ENCODE measurements around the gene AKAP13.
A peak's percentile ranks its signal among the peaks of the same experiment; 100 is the strongest.
"Not testable (repeated sequence)": the region's sequence is repeated elsewhere in the genome, so short reads cannot be mapped to it uniquely, and the experiment has no call there.

AKAP13 gene

DNA sequence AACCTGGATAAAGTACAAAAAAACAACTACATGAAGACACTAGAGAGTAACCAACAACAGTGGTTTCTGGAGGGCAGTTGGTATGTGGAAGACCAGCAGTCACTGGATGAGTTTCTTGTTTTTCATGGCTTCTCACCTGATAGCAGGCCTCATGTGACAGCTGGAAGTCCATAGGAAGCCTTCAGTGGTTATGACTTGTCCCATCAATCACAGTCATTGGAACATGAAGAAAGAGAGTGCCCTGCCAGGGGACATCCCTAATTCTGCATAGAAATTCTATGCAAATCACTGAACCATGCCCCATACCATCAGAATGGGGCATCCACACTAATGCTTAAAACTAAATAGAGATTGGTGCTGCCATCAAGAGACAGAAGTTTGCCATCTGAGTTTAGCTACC is 81.6 kb downstream of the AKAP13 start:
- H3K4me3 ChIP-seq (ENCODE audit: low read length), result no peak overlapping the region
- DNase-seq (ENCODE audit: low read depth, low spot score), result no peak

DNA sequence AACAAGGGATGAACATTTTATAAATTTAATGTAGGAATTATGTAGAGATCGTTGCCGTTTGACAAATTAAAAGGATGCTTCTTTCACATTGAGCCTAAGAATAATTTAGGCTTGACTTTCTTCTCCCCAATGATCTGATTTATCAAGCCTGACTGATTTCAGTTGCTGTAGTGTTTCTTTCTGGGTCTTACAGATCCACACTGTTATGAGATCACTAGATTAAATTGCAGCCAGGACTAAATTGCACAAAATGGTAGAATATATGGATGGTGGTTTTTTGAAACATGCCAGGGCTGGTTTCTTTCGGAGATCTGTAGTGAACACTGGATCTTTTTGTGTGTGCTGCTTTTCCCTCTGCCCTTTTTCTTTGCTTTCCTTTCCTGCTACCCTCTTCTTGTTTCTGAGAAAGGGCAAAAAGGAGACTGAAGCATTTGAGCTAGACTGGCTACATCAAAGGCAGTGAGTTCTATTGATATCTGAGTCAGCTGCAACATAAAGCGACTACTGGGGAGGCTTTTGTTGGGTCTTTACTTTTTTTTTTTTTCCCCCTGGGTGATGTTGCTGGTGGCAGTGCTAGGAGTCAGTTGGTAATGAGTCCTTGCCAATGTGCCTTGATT is 83.0 kb downstream of the AKAP13 start:
- H3K4me3 ChIP-seq (ENCODE audit: low read length), result no peak overlapping the region
- DNase-seq (ENCODE audit: low read depth, low spot score), result no peak

DNA sequence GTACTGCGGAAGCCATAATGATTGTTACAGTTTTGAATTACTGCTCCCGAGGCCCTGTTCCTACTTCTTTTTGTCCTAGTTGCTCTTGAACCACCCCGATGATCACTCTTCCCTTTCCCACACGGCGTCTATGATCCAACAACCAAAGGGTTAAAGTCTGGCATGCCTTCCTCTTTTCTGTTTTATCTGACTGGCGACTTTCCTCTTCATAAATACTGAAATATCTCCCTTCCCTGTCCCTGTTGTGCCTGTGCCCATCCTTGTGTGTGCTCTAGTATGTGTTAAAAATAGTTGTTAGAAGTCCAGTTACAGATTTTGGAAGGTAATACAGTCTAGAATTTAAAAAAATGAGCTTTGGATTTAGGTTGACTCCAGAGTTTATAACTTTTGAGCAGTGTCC is 83.6 kb downstream of the AKAP13 start:
- no peak overlapping the region for H3K4me3 ChIP-seq (ENCODE audit: low read length)
- DNase-seq (ENCODE audit: low read depth, low spot score), result no peak

DNA sequence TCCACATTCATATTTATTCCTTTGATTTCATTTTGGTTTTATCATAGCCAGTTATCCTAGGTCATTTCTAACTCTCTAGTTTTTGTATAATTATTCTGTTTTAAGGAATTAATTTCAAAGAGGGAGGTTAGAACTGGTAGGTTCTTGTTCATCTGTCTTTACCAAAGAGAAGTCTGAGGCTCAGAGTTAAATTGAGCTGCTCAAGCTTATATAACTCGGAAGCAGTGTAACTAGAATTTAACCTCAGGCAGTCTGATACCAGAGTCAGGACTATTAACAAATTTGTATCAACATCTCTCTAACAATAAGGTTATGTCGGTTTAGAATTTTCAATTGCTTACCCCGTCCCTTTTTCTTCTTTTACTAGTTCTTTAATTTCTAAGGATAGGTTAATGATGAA is 84.1 kb downstream of the AKAP13 start:
- DNase-seq (ENCODE audit: low read depth, low spot score), result no peak
- H3K4me3 ChIP-seq (ENCODE audit: low read length), result no peak overlapping the region

DNA sequence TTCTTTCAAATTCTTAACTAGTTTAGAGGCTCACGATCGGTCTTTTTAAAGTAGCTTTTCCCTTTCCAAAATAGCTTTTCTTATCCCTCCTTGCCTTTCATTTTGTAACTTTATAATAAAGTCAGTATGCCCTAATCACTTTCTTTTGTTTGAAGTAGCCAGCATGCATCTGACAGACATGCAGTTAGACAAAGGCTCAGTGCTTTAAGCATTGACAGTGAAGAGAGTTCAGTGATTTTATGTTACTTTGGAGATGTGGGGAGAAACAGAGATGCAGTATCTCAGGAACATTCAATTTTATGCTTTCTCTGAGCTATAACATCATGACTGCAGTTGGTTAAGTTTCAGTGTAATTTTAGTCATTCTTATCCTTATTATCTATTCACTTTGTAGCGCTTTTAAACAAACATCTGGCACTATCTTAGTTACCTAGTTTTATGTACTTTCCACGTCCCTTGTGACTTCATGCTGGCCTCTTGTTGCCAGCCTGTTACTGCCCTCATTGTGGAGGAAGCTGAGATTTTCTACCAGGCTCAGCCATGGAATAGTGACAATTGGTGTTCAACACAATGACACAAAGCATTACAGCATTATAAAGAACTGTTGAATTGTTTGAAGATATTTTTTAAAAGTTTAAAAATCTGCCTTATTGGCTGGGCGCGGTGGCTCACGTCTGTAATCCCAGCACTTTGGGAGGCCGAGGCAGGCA is 90.3 kb downstream of the AKAP13 start:
- H3K4me3 ChIP-seq (ENCODE audit: low read length), result no peak overlapping the region
- no peak for DNase-seq (ENCODE audit: low read depth, low spot score)

DNA sequence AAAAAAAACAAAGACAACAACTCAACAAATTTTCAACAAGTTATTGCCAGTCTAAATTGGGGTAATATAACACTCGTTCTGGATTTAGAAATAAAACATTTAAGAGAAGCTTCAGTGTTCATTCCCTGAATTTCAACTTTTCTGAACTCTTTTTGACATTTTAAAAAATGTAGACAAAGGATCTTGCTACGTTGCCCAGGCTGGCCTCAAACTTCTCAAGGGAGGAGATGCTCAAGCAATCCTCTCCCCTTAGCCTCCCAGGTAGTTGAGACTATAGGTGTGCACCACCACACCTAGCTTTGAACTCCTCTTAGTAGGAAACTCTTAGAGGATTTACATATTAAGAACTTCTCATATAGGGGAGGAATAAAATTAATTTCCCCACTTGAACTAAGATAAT is 91.9 kb downstream of the AKAP13 start:
- H3K4me3 ChIP-seq (ENCODE audit: low read length), result no peak overlapping the region
- DNase-seq (ENCODE audit: low read depth, low spot score), result no peak

DNA sequence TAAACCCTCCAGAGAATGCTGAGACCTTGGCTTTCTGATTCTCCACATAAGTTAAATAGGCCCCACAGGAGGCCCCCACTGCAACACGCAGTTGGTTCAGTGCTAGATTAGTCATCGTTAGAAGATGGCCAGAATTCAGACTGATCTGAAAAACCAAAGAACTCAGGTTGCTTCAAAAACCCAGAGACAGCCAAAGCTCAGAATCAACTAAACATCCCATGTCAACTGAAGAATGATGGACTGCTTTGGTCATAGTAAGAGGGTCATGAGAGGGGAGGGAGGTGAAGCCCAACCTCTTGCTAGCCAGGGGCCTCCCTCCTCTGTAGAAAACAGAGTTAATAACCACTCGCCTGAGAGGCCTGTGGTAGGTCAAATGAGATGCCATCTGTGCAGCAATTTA is 93.1 kb downstream of the AKAP13 start:
- H3K4me3 ChIP-seq (ENCODE audit: low read length), result no peak overlapping the region
- no peak for DNase-seq (ENCODE audit: low read depth, low spot score)

DNA sequence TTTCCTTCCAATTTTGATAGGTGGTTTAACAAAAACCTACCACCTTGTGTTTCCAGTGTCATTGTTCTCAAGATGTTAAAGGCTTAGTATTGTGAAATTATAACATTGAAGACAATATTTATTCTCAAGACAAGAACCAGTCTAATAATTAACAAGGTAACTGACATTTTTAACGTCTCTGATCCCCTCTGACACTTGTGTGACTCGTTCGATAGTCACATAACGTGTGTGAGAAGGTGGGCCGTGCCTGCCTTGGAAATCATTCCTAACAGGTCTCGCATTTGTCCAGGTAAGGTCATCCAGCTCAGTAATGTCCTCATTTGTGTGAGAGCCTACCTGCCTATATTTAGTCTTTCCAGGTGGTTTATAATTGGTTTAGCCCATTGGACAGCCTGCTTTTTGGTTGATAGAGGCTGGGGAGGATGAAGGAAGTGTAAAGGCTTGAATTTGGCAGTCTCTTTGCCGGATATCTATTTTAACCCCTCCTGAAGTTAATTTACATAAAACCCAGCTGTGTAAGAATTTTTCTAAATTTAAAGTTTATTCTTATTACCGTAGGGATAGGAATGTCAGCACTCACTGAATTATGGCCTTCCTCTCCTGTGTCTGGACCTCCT is 94.4 kb downstream of the AKAP13 start:
- no peak for DNase-seq (ENCODE audit: low read depth, low spot score)
- H3K4me3 ChIP-seq (ENCODE audit: low read length), result no peak overlapping the region

DNA sequence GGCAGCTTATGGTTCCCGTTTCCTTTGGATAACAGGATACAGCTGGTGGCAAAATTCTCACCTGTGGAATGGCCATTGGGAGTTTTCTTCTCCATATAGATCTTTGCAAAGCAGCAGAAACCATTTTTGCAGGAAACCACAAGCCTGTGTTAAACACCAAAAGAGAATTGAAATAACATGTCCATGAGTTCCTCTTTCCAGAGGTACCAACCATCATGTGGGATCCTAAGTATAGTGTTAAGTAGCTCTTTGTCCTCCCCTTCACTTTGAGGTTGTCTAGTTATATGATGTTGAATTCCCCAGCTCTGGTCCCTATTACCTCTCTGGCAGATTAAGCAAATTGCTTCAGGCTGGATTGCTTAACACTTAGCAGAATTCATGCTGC is 94.9 kb downstream of the AKAP13 start:
- DNase-seq (ENCODE audit: low read depth, low spot score), result no peak
- no peak overlapping the region for H3K4me3 ChIP-seq (ENCODE audit: low read length)

DNA sequence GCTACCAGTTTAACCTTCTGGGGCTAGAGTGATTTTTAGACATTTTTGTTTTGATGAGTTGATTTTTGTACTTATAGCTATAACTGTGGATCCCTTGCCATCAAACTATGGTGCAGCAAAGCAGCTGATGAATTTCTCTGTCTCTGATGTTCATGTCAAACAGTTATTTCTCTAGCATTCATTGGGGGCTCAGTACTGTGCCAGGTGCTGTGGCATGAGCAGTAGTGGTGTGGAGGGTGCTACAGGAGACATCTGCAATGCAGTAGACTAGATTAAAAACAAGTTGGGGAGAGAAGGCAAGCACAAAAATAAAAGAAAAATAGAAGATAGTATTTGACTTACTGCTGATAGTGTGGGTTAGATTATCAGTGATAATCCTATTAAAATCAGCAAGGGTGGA is 95.3 kb downstream of the AKAP13 start:
- no peak overlapping the region for H3K4me3 ChIP-seq (ENCODE audit: low read length)
- DNase-seq (ENCODE audit: low read depth, low spot score), result no peak

DNA sequence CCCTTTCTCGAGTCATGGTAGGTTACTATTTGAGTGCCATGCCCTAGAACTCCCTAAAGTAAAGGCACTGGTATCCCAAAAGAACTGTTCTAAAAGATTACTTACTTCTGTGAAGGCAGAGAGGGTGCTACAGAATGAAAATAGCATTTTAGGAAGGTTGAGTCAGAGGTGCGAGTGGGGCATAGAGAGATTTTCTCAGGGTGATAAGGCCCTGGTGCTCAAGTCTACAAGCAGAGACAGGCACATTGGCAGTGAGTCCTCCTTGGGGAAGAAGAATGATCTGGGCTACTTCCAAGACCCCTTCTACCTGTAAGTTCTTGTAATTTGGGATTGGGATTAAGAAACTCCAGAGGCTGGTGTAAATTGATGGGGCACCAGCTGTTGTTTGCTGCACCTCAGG is 96.7 kb downstream of the AKAP13 start:
- H3K4me3 ChIP-seq (ENCODE audit: low read length), result no peak overlapping the region
- DNase-seq (ENCODE audit: low read depth, low spot score), result no peak

DNA sequence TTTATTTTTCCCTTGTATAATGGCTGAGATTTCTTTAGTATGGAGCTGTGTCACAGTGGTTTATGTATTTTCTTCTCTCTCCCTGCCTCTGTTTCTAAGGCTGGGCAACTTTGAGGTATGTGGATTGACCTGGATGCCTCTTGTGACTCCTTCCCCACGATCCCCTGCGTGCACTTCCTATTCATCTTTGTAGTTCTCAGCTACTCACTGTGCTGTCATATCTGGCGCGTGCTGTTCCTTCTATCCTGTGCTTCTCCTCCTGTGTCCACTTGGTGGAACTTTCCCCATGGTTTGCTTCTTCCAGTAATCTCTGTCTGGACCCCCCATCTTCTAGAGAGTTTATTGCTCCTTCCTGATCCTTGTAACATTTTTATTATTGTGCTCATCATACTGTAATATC is 97.3 kb downstream of the AKAP13 start:
- DNase-seq (ENCODE audit: low read depth, low spot score), result no peak

DNA sequence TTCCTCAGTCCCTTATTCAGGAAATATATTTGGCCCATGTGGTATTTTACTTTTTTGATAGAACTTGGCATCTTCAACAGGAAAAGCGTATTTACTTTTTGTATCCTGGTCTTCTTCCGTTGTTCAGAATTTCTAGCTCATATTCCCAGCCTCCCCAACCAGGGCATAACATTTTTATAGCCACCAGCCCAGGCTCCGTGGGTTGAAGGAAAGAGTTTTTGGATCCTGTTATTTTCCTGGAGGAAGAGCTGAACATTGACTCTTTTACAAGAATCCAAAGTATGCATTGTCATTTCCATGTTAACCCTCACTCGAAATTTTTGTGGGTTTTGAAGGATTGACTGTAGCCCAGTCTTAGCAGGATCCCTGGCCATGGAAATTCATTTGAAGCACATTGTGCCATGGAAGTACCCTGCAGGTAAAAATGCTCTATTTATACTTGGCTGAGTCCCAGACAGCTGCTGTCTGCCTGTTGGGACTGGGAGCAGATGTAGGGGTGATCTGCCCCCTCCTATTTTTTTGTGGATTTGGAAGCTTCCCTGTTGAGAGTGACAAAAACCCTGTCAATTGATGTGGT is 98.8 kb downstream of the AKAP13 start:
- no peak for DNase-seq (ENCODE audit: low read depth, low spot score)
- no peak overlapping the region for H3K4me3 ChIP-seq (ENCODE audit: low read length)

More for the DNA sequence above, 97.3 kb downstream of the AKAP13 start:
- H3K4me3 ChIP-seq (ENCODE audit: low read length), result no peak overlapping the region

DNA sequence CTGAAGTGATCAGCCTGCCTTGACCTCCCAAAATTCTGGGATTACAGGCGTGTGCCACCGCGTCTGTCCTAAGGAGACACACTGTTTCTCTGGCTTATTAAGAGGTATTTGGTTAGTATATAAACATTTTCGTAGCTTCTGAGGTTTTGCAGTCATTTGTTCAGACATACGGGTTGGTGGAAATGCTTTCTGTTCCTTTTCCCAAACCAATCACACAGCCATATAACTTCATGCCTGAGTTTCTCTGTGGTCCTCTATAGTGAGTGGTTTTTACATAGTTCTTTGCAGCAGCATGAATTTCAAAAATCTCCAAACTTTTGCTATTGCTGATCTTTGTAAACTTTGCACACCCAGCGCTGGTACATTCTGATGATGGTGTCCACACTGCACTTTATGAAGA is 100.5 kb downstream of the AKAP13 start:
- no peak overlapping the region for H3K4me3 ChIP-seq (ENCODE audit: low read length)
- DNase-seq (ENCODE audit: low read depth, low spot score), result no peak

DNA sequence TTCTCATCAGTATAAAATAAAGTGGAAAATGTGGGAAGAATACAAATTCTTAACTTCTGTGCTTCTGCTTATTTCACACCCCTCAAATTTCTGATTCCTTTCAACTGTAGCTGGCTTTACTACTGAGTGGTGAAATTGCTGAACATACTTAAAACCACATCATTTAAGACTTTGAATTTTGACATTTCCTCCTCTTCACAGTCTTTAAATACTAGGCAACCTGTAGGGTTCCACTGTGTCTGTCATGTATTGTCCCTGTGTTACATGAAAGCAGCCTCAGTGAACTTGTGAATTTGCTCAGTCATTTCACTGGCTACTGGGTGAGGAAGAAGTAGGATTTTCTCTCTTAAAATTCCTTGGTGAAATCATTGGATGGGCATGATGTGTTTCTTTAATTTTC is 101.1 kb downstream of the AKAP13 start:
- DNase-seq (ENCODE audit: low read depth, low spot score), result peak; percentile 74
- H3K4me3 ChIP-seq (ENCODE audit: low read length), result not testable (repeated sequence)

DNA sequence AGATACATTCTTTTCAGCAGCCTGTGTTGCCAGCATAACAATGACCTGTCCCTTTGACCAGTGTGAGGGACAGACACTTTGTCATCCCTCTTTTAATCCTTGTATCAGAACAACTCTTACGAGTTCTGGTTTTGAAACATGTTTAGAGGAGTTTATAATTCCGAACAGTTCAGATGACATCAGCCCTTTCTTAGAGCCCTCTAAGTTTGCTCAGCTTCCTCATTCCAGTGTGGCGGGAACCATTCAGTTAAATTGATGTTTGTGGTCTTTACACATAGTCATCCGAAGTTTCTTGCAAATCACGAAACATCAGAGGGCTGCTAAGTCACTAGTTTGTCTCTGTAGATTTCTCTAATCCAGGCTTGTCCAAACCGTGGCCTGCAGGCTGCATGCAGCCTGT is 102.5 kb downstream of the AKAP13 start:
- H3K4me3 ChIP-seq (ENCODE audit: low read length), result no peak overlapping the region
- no peak for DNase-seq (ENCODE audit: low read depth, low spot score)

DNA sequence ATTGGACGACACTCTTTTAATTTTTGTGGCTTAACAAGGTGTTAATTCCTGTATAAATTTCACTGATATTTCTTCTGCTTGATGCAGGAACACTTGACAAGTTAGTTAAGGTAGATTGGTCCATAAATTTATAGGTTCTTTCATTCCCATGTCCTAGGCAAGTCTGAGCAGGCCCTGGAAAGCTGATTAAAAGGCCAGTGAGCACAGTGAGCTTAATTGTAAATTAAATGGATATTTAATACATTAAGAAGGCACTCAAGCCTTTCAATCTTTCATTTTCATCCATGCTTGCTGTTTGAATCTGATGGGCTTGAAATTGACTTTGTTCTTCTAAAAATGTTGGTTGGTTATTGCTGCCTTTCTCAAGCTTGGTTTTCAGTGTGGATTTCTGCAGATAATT is 103.6 kb downstream of the AKAP13 start:
- not testable (repeated sequence) for DNase-seq (ENCODE audit: low read depth, low spot score); H3K4me3 ChIP-seq (ENCODE audit: low read length)

DNA sequence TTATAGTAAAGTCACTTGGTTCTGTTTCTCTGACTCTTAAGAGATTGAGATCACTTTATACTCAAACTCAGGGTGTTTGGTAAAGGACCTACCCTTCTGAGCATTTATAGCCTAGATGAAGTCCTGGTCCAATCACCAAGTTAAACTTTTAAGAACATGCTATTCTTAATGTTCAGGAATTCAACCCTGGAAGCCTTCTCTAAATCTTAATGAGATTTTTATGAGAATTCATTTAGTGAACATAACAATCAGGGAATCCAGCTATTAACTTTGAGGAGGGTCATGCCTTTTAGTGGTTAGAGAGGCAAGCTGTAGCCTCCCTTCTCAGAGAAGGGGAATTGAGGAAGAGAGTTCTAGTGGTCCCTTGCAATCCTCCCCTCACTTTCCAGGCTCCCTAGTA is 104.5 kb downstream of the AKAP13 start:
- not testable (repeated sequence) for DNase-seq (ENCODE audit: low read depth, low spot score); H3K4me3 ChIP-seq (ENCODE audit: low read length)

DNA sequence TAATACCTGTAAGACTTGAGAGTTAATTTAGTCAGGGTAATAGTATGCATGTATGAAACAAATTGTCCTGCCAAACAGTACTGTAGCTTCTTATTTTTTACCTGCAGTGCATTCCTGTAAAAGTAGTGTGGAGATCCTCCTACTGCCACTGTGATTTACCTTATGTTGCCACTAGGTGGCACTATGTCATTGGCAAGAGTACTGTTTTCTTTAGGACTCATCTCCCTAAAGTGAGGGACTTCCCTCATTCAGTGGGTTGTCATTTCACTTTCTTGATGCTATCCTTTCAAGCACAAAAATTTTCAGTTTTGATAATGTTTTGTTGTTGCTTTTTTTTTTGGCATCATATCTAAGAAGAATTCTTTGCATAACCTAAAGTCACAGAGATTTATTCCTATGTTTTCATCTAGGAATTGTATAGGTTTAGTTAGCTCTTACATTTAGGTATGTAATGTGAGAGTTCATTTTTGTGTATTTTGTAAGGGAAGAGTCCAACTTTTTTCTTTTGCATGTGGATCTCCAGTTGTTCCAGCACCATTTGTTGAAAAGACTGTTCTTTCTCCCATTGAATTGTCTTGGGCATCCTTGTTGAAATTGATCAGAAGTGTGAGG is 105.7 kb downstream of the AKAP13 start:
- peak; percentile 84 for DNase-seq (ENCODE audit: low read depth, low spot score)
- H3K4me3 ChIP-seq (ENCODE audit: low read length), result no peak overlapping the region

DNA sequence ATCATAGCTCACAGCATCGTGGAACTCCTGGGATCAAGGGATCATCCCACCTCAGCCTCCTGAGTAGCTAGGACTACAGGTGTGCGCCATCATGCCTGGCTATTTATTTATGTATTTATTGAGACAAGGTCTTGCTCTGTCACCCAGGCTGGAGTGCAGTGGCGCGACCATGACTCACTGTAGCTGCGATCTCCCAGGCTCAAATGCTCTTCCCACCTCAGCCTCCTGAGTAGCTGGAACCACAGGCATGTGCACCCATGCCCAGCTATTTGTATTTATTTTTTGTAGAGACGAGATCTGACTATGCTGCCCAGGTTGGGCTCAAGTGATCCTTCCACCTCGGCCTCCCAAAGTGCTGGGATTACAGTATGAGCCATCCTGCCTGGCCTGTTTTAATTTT is 107.4 kb downstream of the AKAP13 start:
- H3K4me3 ChIP-seq (ENCODE audit: low read length); DNase-seq (ENCODE audit: low read depth, low spot score): not testable (repeated sequence)
